T-helper 9 cell (primary cell): Measurements from ENCODE around the gene UCKL1.
A peak's percentile ranks its signal among the peaks of the same experiment; 100 is the strongest.
"Not testable (repeated sequence)": the region's sequence is repeated elsewhere in the genome, so short reads cannot be mapped to it uniquely, and the experiment has no call there.

Experiments used
- DNase-seq: peaks from one replicate; pipeline ENCODE4 v3.0.0-alpha.2; 2020

Gene UCKL1

DNA sequence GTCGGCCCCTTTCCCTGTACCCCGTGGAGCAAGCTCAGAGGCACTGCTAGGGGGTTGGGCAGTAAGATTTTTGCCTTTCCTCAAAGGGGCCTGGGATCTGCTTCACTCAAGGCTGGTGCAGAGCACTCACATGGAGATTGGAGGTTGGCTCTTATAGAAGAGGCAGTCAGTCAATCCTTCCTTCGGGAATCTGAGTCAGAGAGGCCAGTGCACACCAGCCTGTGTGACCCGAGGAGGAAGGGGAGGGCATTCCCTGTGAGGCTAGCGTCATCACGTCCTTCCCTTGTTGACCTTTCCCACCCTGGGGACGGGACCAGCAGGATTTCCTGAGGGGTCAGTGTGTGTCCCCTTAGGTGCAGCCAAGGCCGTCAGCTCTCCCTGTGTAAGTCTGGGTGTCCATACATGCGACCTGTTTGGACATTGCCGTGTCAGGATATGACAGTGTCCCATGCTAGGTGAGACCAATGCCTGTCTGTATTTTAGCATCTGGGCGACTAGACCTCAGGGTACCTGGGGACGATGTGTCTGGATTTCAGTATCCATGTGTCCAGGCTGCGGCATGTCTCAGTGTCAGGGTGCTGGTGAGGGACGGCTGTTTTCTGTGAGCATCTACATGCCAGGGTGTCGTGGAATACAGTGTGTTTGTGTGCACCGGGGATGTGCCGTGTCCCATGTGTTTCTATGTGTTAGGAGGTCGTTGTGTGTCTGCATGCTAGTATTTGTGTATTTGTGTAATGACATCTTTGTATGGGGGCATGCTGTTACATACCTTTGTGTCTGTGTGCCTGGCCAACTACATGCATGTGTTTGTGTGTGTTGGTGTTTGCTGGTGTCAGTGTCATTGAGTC, 16.3 kb upstream of the UCKL1 start:
- DNase-seq, result no peak

DNA sequence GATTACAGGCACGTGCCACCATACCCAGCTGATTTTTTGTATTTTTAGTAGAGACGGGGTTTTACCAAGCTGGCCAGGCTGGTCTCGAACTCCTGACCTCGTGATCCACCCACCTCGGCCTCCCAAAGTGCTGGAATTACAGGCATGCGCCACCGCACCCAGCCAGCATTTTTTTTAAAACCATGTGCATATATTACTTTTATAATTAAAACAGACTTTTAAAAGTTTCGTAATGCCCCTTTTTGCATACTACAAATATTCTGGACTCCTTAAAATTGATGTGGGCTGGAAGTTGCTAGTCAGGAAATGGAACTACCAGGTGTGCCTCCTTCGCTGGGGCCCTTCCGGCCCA, 15.7 kb upstream of the UCKL1 start:
- DNase-seq, result not testable (repeated sequence)

DNA sequence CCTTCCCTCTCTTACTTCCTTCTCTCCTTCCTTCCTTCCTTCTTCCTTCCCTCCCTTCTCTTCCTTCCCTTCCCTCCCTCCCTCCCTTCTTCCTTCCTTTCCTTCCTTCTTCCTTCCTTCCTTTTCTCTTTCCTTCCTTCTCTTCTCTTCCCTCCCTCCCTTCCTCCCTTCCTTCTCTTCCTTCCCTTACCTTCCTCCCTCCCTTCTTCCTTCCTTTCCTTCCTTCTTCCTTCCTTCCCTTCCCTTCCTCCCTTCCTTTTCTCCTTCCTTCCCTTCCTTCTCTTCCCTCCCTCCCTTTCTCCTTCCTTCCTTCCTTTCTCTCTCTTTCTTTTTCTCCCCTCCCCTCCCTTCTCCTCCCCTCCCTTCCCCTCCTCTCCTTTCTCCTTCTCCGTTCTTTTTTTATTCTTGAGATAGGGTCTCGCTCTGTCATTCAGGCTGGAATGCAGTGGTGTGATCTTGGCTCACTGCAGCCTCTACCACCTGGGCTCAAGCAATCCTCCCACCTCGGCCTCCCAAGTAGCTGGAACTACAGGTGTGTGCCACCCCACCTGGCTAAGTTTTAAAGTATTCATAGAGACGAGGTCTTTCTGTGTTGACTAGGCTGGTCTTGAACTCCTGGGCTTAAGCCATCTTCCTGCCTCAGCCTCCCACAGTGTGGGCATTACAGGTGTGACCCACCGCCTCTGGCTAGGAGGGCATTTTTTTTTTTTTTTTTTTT, 14.7 kb upstream of the UCKL1 start:
- no peak for DNase-seq

- peak; percentile 50 for DNase-seq
These were observed 13.9 kb upstream of the UCKL1 start, which contains the start of gene ZNF512B for GRCh38 chr20:63969838-63970713. TSS of gene ZNF512B (minus strand) at chr20:63969930. CDS start at chr20:63967950, 1,980 bp downstream.

- no peak for DNase-seq
These were observed 12.9 kb upstream of the UCKL1 start for GRCh38 chr20:63968928-63969760.

DNA sequence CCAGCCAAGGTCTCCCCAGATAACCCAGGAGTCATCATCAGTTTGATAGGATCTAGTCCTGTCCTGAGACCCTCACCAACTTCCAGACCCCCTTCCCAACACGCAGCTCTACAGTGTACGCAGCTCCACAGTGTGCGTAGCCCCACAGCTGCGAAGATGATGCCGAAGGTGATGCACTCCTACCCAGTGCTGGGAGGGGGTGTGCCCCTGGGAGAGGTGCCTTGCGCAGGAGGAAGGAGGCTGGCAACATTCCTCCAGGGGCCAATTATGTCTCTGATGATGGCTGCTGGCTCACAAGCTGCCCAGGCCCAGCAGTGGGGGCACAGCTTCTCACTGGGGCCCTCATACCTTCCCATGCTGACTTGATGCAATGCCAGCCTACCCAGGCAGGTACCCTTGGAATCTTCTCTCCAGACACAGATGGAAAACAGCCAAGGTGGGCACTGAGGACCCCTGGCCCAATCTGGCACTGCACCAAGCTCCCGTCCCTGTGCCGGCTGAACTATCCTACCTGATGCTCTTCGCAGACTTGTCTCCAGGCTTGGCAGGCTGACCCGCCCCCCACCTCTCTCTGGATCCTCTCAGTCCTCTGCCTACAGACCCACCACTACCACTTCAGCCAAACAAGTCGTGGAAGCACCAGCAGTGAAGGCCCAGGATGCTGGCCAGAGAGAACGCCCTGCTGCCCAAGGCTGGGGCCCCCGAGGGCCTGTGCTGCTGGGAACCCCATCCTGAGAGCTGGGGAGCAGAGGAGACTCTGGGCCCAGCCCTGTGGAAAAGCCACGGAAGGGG, 12.1 kb upstream of the UCKL1 start:
- DNase-seq, result no peak

DNA sequence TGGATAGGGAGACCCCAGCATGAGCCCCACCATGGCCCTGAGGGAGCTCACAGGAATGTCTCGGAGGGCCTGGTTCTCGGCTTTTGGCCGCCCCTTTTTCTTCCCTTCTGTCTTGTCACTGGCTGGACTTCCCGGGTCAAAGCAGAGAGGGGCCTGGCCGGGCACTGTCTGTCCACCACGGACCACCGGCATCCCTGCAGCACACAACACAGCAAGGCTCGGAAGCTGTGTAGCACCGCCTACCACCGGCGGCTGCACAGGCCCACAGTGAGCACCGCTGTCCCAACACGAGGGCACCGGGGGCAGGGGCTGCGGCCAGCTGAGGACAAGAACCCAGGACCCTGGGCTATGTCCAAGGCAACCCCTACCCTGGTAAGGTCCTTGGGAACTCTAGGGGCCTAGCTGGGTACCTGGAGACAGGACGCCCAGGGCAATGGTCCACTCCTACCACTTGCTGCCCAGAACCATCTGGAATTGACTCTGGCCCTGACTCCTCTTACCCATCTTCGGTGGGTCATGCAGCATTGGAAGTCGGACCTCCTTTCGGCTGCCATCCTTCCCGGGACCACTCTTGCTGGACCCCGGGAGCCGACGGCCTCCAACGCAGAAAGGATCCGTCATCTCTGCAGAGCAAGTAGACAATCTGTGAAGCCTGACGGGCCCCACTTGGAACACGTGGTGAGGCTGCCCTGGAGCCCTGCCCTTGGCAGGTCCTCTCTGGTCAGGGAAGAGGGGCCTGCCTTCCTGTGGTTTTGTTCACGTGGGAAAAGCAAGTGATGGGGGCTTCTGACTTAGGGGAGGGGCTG, 11.3 kb upstream of the UCKL1 start:
- DNase-seq, result no peak

GRCh38 chr20:63966944-63967322, 10.7 kb upstream of the UCKL1 start:
- DNase-seq, result no peak

DNA sequence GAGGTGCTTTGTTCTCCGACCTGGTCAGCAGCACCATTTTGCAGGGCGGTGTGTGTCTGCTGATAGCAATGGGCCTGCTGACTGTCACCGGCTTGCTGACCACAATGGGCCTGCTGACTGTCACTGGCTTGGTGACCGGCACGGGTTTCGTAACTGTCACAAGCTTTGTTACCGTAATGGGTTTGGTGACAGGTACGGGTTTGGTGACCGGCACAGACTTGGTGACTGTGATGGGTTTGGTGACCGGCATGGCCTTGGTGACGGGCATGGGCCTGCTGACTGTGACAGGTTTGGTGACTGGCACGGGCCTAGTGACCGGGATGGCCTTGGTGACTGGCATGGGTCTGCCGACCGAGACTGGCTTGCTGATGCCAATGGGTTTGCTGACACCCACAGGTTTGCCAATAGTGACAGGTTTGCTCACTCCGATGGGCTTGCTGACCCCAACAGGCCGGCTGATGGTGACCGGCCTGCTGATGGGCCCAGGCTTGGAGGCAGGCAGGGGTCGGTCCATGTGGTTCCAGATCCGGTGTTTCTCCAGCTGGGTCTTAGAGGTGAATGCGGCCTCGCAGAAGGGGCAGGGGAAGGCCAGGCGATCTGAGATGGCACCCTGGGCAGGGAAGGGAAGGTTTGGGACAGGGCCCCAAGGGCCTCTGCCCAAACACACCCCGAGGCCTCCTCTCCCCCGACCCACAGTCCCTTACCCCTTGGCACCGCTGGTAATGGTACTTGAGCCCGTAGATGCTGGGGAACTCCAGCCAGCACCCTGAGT, 10.1 kb upstream of the UCKL1 start:
- DNase-seq, result no peak

DNA sequence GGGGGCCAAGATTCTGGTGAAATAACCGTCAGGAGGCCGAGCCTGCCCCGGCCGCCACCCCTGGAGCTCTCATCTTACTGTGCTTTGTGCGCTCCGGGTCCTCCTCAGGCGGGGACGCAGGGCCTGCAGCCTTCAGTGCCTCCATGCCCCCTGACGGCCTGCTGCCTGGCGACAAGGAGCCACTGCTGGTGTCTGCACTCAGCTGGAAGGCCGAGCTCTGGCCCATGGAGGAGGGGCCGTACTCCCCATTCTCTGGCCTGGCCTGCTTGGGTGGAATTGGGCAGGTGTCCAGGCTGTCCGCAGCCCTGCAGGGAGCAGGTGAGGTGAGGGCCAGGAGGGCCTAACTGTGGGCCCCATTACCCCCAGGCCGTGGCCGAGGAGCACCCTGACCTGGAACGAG, 8.2 kb upstream of the UCKL1 start:
- no peak for DNase-seq

- DNase-seq, result no peak
These were observed 7.6 kb upstream of the UCKL1 start for GRCh38 chr20:63963784-63964301.

GRCh38 chr20:63963348-63963741, 7.1 kb upstream of the UCKL1 start:
- no peak for DNase-seq

DNA sequence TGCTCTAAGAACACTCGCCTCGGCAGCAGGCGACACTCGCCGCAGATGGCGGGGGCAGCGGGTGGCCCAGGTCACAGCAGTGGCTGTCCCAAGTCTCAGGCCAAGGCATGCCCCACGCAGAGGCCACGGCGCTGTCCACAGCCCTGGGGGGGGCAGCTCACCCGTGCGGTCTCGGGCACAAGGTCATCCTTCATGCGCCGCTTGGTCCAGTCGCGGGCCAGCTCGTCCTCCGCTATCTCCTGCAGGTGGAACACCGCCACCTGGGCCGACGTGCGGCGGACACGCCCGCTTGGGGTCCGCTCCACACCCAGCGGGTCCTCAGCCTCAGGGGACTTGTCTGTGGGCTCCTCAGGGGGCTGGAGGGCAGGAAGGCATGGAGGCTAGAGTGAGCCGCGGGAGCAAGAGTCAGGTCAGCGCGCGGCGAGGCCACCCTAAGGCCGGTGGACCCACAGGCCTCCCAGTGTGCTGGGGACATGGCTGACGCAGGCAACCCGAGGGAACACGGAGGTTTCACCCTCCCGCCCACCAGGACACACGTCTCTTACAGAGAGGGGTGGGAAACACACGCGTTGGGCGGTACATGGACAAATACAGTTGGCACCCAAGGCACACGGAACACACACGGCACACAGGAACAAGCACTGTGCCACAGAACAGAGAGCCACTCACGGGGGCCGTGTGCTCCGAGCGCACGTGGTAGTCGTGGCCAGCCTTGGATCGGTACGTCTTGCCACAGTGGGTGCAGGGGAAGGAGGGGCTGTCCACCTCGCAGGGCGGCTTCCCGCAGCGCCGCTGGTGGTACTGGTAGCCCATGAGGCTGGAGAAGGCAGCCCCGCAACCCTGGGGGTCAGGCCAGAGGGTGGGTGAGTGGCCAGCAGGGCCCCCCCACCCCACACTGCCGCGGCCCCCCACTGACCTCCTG, 6.5 kb upstream of the UCKL1 start:
- no peak for DNase-seq

DNA sequence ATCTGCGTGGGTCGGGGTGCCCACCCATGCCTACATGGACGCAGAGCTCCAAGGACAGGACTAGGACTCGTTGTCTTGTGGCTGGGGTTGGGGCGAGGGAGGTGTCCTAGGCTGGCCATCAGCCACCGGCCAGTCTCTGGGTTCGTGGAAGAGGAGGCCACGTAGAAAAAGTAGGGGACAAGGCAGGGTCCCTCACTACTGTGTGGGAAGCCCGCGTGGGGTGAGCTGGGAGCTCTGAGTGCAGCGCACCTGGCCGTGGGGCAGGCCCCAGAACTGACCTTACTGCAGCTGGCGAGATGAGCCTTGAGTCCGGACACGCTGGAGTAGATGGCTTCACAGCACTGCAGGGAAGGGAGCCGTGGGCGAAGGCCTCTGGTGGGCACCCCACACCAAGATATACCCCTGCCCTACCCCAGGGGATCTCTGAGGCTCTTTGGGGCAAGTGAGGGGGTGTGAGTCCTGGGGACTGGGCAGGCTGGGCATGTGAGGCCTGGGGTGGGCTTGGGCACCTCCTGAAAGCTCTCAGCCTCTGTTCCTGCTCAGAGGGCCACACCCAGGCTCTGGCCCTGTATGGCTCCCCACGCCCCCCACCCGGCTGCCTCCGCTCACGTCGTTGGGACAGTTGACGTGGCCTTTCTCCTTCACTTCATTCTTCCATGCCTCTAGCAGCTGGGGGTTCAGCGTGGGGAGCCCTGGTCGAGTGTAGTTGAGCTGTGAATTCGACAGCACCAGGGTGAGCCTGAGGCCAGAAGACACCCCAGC, 5.6 kb upstream of the UCKL1 start:
- DNase-seq, result no peak

GRCh38 chr20:63960654-63961621, 4.7 kb upstream of the UCKL1 start:
- not testable (repeated sequence) for DNase-seq

- no peak for DNase-seq
These were observed 3.5 kb upstream of the UCKL1 start for GRCh38 chr20:63959699-63960075.
